ENCODE results near the gene MPZL2.

MPZL2 gene

DNA sequence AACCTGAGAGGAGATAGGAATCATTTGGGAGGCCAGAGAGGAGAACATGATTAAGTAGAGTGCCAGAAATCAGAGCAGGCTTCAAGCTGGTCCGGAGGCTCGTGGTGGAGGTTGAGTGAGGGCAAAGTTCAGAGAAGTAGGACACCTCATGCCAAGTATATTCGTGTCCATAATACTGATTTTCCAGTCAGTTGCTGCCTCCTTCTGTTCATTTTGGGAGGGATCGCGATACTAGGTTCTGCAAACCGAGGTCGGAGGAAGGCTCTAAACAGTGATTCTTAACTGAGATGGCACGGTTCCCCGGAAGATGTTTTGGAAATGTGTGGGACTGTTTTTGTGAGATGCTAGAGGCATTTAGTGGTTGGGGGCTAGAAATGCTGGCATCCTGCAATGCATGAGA, 26.8 kb upstream of the MPZL2 start:
- Mint-ChIP-seq H3K4me3 (no peak overlapping the region), H3K36me3 (ENCODE audit: low read depth) (no peaks in the 10 kb centered on the region), H3K27me3 (ENCODE audit: low read depth) (peaks cover 47% of the 10 kb centered on the region), H3K4me1 (peaks cover 6% of the 10 kb centered on the region), H3K9me3 (no peaks in the 10 kb centered on the region), H3K27ac (no peak overlapping the region)
- TF ChIP-seq, protein P1, sequence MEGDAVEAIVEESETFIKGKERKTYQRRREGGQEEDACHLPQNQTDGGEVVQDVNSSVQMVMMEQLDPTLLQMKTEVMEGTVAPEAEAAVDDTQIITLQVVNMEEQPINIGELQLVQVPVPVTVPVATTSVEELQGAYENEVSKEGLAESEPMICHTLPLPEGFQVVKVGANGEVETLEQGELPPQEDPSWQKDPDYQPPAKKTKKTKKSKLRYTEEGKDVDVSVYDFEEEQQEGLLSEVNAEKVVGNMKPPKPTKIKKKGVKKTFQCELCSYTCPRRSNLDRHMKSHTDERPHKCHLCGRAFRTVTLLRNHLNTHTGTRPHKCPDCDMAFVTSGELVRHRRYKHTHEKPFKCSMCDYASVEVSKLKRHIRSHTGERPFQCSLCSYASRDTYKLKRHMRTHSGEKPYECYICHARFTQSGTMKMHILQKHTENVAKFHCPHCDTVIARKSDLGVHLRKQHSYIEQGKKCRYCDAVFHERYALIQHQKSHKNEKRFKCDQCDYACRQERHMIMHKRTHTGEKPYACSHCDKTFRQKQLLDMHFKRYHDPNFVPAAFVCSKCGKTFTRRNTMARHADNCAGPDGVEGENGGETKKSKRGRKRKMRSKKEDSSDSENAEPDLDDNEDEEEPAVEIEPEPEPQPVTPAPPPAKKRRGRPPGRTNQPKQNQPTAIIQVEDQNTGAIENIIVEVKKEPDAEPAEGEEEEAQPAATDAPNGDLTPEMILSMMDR (IDR thresholded peaks at IDR 0.05; ENCODE audit: unreplicated experiment in 3 of 3) = peak in 1 of 3 experiments; percentile 34

GRCh38 chr11:118289401-118289800, 25.3 kb upstream of the MPZL2 start:
- Mint-ChIP-seq H3K27ac (peak overlapping the region in 2 of 3 experiments; percentile 32 to 94), H3K4me3 (no peak overlapping the region)
- TF ChIP-seq, protein P1 (IDR thresholded peaks at IDR 0.05; ENCODE audit: unreplicated experiment in 3 of 3) = no peak

DNA sequence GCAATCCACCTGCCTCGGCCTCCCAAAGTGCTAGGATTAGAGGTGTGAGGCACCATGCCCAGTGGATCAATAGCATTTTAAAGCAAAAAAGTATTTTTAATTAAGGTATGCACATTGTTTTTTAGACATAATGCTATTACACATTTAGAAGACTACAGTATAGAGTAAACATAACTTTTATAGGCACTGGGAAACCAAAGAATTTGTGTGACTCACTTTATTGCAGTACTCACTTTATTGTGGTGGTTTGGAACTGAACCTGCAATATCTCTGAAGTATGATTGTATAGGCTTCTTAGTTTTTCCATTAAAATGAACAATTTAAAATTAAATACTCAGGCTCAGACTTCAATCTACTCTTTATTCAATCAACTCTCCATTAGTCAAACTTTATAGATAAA, 22.9 kb upstream of the MPZL2 start:
- H3K27me3 Mint-ChIP-seq (ENCODE audit: low read depth) = peaks cover 47% of the 10 kb centered on the region
- H3K36me3 Mint-ChIP-seq (ENCODE audit: low read depth) = no peaks in the 10 kb centered on the region

More at GRCh38 chr11:118289401-118289800, 25.3 kb upstream of the MPZL2 start:
- Mint-ChIP-seq H3K4me1 (peaks cover 6% of the 10 kb centered on the region), H3K27me3 (ENCODE audit: low read depth) (peaks cover 42% of the 10 kb centered on the region), H3K9me3 (no peaks in the 10 kb centered on the region), H3K36me3 (ENCODE audit: low read depth) (no peaks in the 10 kb centered on the region)

GRCh38 chr11:118286545-118286944, 22.4 kb upstream of the MPZL2 start:
- H3K27ac Mint-ChIP-seq = no peak overlapping the region
- peaks cover 46% of the 10 kb centered on the region for H3K27me3 Mint-ChIP-seq (ENCODE audit: low read depth)
- TF ChIP-seq, protein P1 (IDR thresholded peaks at IDR 0.05; ENCODE audit: unreplicated experiment in 3 of 3) = no peak
- peaks cover 2% of the 10 kb centered on the region for H3K9me3 Mint-ChIP-seq
- H3K4me3 Mint-ChIP-seq = no peak overlapping the region
- no peaks in the 10 kb centered on the region for H3K36me3 Mint-ChIP-seq (ENCODE audit: low read depth)
- H3K4me1 Mint-ChIP-seq = peaks cover 6% of the 10 kb centered on the region

More for the DNA sequence above, 22.9 kb upstream of the MPZL2 start:
- H3K9me3 Mint-ChIP-seq = peaks cover 2% of the 10 kb centered on the region
- H3K4me1 Mint-ChIP-seq = peaks cover 6% of the 10 kb centered on the region
- H3K27ac Mint-ChIP-seq = no peak overlapping the region
- H3K4me3 Mint-ChIP-seq = no peak overlapping the region
- TF ChIP-seq, protein P1 (IDR thresholded peaks at IDR 0.05; ENCODE audit: unreplicated experiment in 3 of 3) = no peak

- no peaks in the 10 kb centered on the region for H3K36me3 Mint-ChIP-seq (ENCODE audit: low read depth)
- H3K9me3 Mint-ChIP-seq = peaks cover 2% of the 10 kb centered on the region
- H3K27me3 Mint-ChIP-seq (ENCODE audit: low read depth) = peaks cover 34% of the 10 kb centered on the region
- H3K27ac Mint-ChIP-seq = no peak overlapping the region
- no peak overlapping the region for H3K4me3 Mint-ChIP-seq
- TF ChIP-seq, protein P1 (IDR thresholded peaks at IDR 0.05; ENCODE audit: unreplicated experiment in 3 of 3) = no peak
- H3K4me1 Mint-ChIP-seq = no peaks in the 10 kb centered on the region
Measured at GRCh38 chr11:118283756-118284350, 19.8 kb upstream of the MPZL2 start.

GRCh38 chr11:118283037-118283636, 19.0 kb upstream of the MPZL2 start:
- TF ChIP-seq, protein P1 (IDR thresholded peaks at IDR 0.05; ENCODE audit: unreplicated experiment in 3 of 3) = no peak
- Mint-ChIP-seq H3K9me3 (peaks cover 2% of the 10 kb centered on the region), H3K36me3 (ENCODE audit: low read depth) (no peaks in the 10 kb centered on the region), H3K27me3 (ENCODE audit: low read depth) (peaks cover 41% of the 10 kb centered on the region), H3K27ac (no peak overlapping the region), H3K4me1 (no peaks in the 10 kb centered on the region), H3K4me3 (no peak overlapping the region)

All from nephron (organoid).